Measurements from ENCODE around the gene HLA-C.

GRCh38 chr6:31246051-31246521, 25.8 kb downstream of the HLA-C start:
- TF ChIP-seq CTCF (IDR thresholded peaks at IDR 0.05) (no peak), POLR2AphosphoS5 (IDR thresholded peaks at IDR 0.05; ENCODE audit: low read depth, low read length) (no peak)

All from Panc1 (cell line).